Urothelium cell line (cell line): ENCODE data around the gene CHP1.
A peak's percentile ranks its signal among the peaks of the same experiment; 100 is the strongest.
"Not testable (repeated sequence)": the region's sequence is repeated elsewhere in the genome, so short reads cannot be mapped to it uniquely, and the experiment has no call there.

Experiments
- DNase-seq: peaks from one replicate; pipeline ENCODE4 v3.0.0; 2011; ENCODE audit warnings: low spot score, mixed read lengths
- FAIRE-seq: peaks from 2 replicates; lab custom pipeline; 2011; peaks lifted over from hg19 to GRCh38; lab: Jason Lieb, UNC

CHP1 gene

GRCh38 chr15:41230650-41231421, at the start of gene CHP1, which contains the start of gene EXD1:
CHP1 (plus strand) TSS chr15:41231268; CDS start chr15:41231383, 115 bp downstream.
EXD1 (minus strand) TSS chr15:41230757; CDS start chr15:41226575, 4,182 bp downstream.
- DNase-seq (peak; percentile 98), FAIRE-seq (peak; percentile 74)

DNA sequence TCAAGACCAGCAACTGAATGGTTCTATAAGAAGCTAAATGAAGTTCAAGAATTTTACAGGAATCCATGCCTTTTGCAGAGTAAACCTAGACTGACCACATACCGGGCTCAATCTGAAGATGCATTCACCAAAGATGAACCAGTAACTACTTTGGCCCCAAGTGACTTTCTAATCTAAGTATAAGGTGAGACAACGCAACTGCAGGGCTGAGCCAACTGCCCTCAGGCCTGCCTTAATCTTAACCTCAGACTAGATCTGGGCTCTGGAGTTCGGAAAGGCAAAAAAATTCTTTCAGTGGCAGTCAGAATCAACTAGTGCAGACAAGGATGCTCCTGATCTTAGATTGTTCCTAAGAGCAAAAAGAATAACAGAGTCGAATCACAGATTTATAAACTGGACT, 48.8 kb upstream of the CHP1 start:
- FAIRE-seq (no peak), DNase-seq (no peak)

DNA sequence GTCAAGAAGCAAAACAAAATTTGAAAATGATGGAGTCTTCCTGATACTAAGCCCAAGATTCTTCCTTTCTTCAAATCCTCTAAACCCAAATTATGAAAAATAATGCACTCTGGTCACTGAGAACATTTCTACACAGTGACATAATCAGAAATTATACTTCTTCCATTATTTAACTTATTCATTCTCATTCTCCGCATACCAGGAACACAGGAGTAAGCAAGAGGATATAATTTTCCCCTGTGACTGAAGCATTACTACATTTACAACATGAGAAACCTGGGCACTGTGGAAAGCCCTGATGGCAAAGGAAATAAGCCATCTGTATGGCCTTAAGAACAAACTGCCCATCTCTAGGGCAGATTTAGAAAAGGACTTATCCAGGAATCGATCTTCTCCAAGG, 47.5 kb upstream of the CHP1 start:
- DNase-seq: no peak

DNA sequence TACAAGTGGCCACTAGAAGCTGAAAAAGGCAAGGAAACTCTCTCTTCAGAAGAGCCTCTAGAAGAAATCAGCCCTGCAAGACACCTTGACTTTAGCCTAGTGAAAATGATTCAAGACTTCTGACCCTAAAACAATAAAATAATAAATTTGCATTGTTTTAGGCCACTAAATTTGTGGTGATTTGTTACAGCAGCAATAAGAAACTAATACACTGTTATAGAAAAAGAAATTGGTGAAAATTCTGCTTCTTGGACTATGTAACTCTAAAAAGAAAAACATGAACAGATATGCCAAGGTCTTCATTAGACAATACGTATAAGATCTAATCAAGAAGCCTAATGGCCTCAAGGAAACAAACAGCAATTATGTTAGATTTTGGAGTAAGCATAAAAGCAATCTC, 36.6 kb upstream of the CHP1 start:
- DNase-seq (no peak), FAIRE-seq (no peak)

More for the DNA sequence above, 47.5 kb upstream of the CHP1 start:
- no peak for FAIRE-seq

GRCh38 chr15:41199470-41199869, 31.6 kb upstream of the CHP1 start:
- no peak for DNase-seq

GRCh38 chr15:41203395-41203794, 27.7 kb upstream of the CHP1 start:
- DNase-seq: no peak
- FAIRE-seq: no peak

More at GRCh38 chr15:41199470-41199869, 31.6 kb upstream of the CHP1 start:
- no peak for FAIRE-seq

DNA sequence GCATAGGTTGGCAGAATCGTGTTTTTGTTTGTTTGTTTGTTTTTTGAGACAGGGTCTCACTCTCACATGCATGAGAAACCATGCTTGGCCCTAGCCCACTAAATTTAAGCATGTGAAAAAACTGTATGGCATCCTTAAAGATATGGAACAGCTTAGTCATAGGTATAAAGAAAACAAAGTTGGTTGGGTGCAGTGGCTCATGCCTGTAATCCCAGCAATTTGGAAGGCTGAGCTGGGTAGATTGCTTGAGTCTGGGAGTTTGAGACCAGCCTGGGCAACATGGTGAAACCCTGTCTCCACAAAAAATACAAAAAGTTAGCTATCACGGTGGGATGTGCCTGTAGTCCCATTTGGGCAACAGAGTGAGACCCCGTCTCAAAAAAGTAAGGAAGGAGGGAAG, 25.8 kb upstream of the CHP1 start:
- FAIRE-seq (no peak), DNase-seq (no peak)

DNA sequence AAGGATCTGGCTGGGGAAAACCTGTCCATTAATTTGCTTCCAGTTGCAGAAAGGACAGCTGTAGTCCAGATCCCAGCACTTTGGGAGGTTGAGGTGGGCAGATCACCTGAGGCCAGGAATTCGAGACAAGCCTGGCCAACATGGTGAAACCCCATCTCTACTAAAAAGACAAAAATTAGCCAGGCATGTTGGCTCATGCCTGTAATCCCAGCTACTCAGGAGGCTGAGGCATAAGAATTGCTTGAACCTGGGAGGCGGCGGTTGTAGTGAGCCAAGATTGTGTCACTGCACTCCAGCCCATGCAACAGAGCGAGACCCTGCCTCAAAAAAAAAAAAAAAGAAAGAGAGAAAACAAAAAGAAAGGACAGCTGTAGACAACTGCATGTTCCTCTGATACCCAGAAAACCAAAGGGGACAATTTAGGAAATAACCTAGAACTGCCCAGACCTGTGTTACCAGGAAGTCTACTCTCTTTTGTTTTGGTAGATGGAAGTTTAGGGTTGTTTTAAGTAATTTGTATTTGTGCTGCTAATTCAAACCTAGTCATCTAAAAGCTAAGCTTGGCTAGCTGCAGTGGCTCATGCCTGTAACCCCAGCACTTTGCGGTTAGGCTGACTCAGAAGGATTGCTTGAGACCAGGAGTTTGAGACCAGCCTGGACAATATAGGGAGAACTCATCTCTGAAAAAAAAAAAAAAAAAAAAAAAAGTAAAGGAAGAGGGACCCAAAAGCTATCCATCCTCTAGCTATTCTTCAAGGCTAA, 23.2 kb upstream of the CHP1 start:
- DNase-seq (peak; percentile 28), FAIRE-seq (peak; percentile 20)

DNA sequence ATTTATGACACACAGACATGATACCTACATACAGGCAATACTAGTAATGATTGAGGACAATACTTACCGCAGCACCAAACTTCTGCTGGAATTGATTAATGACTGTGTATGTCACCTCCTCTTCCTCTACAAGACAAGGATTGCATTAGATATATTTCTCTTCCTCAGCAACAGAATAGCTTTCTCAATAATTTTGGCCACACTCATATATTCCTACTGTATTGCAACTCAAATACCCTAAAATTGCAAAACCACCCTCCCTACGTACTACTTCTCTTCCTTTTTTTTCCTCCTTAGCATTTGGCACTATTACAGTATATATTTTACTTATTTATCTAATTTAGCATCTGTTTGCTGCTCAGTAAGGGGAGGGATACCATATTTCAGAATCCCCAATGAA, 15.4 kb upstream of the CHP1 start:
- FAIRE-seq (no peak), DNase-seq (no peak)

DNA sequence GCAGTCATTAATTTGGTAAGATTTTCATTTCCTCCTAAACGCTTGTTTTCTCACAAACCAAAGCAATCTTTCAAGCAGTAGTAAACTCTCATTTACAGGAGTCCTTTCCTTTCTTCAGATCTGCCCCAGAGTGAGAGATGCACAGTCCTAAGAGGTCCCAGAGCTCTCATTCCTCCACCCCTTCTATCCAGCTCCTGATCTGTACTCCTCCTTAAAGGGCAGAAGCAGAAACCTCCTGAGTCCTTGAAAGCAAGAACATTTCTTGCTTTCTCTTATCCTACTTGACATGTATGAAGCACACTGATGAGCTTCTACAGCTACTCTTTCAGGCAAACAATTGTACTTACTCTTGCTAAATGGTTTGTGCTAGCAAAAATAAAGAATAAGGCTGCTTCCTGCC, 12.2 kb upstream of the CHP1 start:
- FAIRE-seq (no peak), DNase-seq (no peak)

GRCh38 chr15:41219381-41219780, 11.7 kb upstream of the CHP1 start:
- DNase-seq (no peak), FAIRE-seq (no peak)

- FAIRE-seq: no peak
Measured at GRCh38 chr15:41230345-41230649, 771 bp upstream of the CHP1 start.

DNA sequence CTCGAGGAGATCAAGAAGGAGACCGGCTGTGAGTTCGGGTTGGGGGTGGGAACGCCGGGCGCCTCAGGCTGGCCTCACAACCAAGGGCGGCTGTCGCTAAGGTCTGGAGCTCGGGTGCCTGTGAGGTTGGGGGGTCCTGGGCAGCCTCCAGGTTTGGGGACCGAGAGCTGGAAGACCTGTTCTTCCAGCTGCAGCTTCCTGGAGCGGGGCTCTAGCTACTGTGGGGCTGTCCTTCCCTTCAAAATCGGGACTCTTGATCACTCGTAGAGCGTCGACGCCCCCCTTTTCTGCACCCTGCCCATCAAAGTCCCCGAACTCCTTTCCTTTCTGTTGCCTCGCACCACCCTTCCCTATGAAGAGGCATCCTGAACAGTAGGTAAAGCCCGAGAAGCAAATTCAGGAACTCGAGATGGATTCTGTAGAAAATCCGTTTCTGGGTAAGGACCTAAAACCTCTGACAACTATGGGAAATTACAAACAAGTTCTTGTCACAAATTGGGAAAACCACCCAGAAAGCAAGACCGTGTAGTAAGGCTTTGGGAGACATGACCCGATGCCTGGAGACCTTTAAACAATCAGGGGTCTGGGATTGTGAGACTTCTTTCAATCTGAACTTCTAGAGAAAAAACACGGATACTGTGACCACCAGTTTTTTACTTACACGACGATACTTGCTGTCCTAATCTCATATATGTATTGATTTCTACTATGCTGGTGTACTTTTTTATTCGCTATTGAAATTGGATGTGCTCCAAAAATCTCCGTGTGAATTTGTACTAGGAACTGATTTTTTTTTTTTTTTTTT, 556 bp downstream of the CHP1 start:
- no peak for FAIRE-seq
- DNase-seq: no peak

More at GRCh38 chr15:41230345-41230649, 771 bp upstream of the CHP1 start:
- DNase-seq: no peak

DNA sequence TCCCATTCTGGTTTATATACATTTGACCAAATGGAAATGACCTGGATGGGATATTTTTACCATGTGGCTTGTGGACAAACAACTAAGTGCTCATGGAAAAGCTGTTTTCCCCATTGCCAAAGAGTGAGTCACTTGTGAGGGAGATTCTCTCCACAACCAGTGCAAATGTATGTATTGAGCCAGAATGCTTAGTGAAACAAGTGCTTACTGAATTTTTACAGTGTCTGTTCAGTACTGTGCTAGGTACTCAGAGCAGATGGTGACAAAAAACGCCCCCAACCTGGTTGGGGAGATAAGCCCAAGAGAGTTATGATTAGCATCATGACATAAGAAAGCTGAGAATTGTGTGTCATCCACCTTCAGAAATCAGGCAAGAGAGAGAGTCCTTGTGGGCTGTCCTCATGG, 2.3 kb downstream of the CHP1 start:
- DNase-seq: no peak
- FAIRE-seq: no peak

DNA sequence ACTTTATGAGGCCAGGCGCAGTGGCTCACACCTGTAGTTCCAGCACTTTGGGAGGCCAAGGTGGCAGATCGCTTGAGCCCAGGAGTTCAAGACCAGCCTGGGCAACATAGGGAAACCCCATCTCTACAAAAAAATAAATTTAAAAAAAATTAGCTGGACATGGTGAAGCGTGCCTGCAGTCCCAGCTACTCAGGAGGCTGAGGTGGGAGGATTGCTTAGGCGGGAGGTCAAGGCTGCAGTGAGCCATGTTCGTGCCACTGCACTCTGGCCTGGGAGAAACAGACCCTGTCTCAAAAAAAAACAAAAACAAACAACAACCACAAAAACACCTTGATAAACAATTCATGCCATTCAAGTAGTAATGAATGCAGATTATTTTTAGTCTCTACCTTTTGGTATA, 4.2 kb downstream of the CHP1 start:
- not testable (repeated sequence) for FAIRE-seq, DNase-seq

- no peak for FAIRE-seq
Measured at GRCh38 chr15:41235929-41236328, 4.9 kb downstream of the CHP1 start.

DNA sequence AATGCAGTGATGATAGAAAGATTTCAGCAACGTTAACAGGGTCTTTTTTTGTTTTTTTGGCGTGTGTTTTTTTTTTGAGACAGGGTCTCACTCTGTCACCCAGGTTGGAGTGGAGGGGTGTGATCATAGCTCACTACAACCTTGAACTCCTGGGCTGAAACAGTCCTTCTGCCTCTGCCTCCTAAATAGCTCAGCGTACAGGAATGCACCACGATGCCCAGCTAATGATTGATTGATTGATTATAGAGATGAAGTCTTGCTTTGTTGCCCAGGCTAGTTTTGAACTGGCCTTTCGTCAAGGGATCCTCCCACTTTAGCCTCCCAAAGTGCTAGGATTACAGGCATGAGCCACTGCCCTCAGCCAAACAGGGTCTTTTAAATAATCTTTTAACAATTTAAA, 7.0 kb downstream of the CHP1 start:
- FAIRE-seq: no peak
- DNase-seq: no peak

More at GRCh38 chr15:41235929-41236328, 4.9 kb downstream of the CHP1 start:
- DNase-seq: no peak

GRCh38 chr15:41241221-41241964, 10.3 kb downstream of the CHP1 start:
- FAIRE-seq (no peak), DNase-seq (no peak)

GRCh38 chr15:41250745-41251144, 19.7 kb downstream of the CHP1 start:
- not testable (repeated sequence) for FAIRE-seq

GRCh38 chr15:41251411-41251810, 20.3 kb downstream of the CHP1 start:
- DNase-seq (no peak), FAIRE-seq (no peak)

More at GRCh38 chr15:41250745-41251144, 19.7 kb downstream of the CHP1 start:
- DNase-seq: not testable (repeated sequence)
